Neural progenitor cell (in vitro differentiated cells): ENCODE results near the gene SRSF9. TPM values are rescaled to one million over a fixed set of nuclear protein-coding genes. Genes with fewer than 3 reads are reported as not detected.

Source experiments
- DNase-seq: peaks from one replicate; pipeline ENCODE4 v3.0.0-alpha.2; 2016; ENCODE audit warnings: low spot score
- H2AFZ ChIP-seq: fragments of 200-600 bp; sonication (generic); replicated peaks from 2 replicates; pipeline ENCODE4 v1.6.1; 2016; ENCODE audit warnings: antibody characterized with exemption
- H3F3A ChIP-seq: fragments of 200-600 bp; sonication (generic); 2 replicates; pipeline ENCODE4 v1.6.1; 2016; ENCODE audit warnings: antibody characterized with exemption, low read depth
- H3K27ac ChIP-seq: fragments of 200-600 bp; sonication (generic); 2 replicates; pipeline ENCODE4 v1.5.1; 2016; ENCODE audit warnings: mild to moderate bottlenecking
- H3K27me3 ChIP-seq: fragments of 200-600 bp; sonication (generic); 2 replicates; pipeline ENCODE4 v1.6.1; 2016; ENCODE audit warnings: mild to moderate bottlenecking, moderate library complexity
- H3K36me3 ChIP-seq: fragments of 200-600 bp; sonication (generic); 2 replicates; pipeline ENCODE4 v1.5.1; 2016
- H3K4me1 ChIP-seq: fragments of 200-600 bp; sonication (generic); 2 replicates; pipeline ENCODE4 v1.6.1; 2016; ENCODE audit warnings: mixed run types
- H3K4me2 ChIP-seq: fragments of 200-600 bp; sonication (generic); 2 replicates; pipeline ENCODE4 v1.6.1; 2016
- H3K4me3 ChIP-seq: fragments of 200-600 bp; sonication (generic); 2 replicates; pipeline ENCODE4 v1.5.1; 2016
- H3K79me2 ChIP-seq: fragments of 200-600 bp; sonication (generic); 2 replicates; pipeline ENCODE4 v1.6.1; 2016; ENCODE audit warnings: low read depth
- H3K9ac ChIP-seq: fragments of 200-600 bp; sonication (generic); 2 replicates; pipeline ENCODE4 v1.6.1; 2016
- H3K9me3 ChIP-seq: fragments of 200-600 bp; sonication (generic); 2 replicates; pipeline ENCODE4 v1.5.1; 2016; ENCODE audit warnings: low read depth
- H4K20me1 ChIP-seq: fragments of 200-600 bp; sonication (generic); 2 replicates; pipeline ENCODE4 v1.6.1; 2016; ENCODE audit warnings: low read depth
- H3K27ac Mint-ChIP-seq: 3 replicates; pipeline ENCODE4 v1.8.0; 2021; ENCODE audit warnings: mixed read lengths
- H3K27me3 Mint-ChIP-seq: 2 replicates; pipeline ENCODE4 v1.8.0; 2022; ENCODE audit warnings: low read depth, mild to moderate bottlenecking, inconsistent platforms, moderate library complexity, mixed read lengths; ENCODE audit not compliant: insufficient read depth
- H3K36me3 Mint-ChIP-seq: 3 replicates; pipeline ENCODE4 v1.8.0; 2021; ENCODE audit warnings: mixed read lengths
- H3K4me1 Mint-ChIP-seq: 3 replicates; pipeline ENCODE4 v1.8.0; 2021; ENCODE audit warnings: mixed read lengths
- H3K4me3 Mint-ChIP-seq: 3 replicates; pipeline ENCODE4 v1.8.0; 2021; ENCODE audit warnings: mild to moderate bottlenecking, moderate library complexity, mixed read lengths
- H3K9me3 Mint-ChIP-seq: 3 replicates; pipeline ENCODE4 v1.8.0; 2020; ENCODE audit warnings: mixed read lengths
- EZH2 ChIP-seq: fragments of 200-600 bp; sonication (generic); IDR thresholded peaks from 2 replicates; pipeline ENCODE4 v1.6.1; 2017; ENCODE audit warnings: antibody characterized with exemption, mild to moderate bottlenecking, moderate library complexity
- EZH2phosphoT487 ChIP-seq: fragments of 200-600 bp; sonication (generic); IDR thresholded peaks from 2 replicates; pipeline ENCODE4 v1.6.1; 2017; ENCODE audit warnings: antibody characterized with exemption
- total RNA-seq: library from RNA; depleted of rRNA; stranded (reverse); fragments of >200 nt; gene quantifications from 2 replicates; pipeline ENCODE4 v1.2.3, GENCODE V29; 2015; ENCODE audit warnings: low replicate concordance
- TF ChIP-seq, protein P1 (sequence below): fragments of 200-600 bp; sonication (generic); IDR thresholded peaks from 2 replicates; pipeline ENCODE4 v1.5.1; 2017; ENCODE audit warnings: antibody characterized with exemption, mild to moderate bottlenecking

Gene SRSF9
- total RNA-seq, 1 donor from 2014 or later: 273 TPM

DNA sequence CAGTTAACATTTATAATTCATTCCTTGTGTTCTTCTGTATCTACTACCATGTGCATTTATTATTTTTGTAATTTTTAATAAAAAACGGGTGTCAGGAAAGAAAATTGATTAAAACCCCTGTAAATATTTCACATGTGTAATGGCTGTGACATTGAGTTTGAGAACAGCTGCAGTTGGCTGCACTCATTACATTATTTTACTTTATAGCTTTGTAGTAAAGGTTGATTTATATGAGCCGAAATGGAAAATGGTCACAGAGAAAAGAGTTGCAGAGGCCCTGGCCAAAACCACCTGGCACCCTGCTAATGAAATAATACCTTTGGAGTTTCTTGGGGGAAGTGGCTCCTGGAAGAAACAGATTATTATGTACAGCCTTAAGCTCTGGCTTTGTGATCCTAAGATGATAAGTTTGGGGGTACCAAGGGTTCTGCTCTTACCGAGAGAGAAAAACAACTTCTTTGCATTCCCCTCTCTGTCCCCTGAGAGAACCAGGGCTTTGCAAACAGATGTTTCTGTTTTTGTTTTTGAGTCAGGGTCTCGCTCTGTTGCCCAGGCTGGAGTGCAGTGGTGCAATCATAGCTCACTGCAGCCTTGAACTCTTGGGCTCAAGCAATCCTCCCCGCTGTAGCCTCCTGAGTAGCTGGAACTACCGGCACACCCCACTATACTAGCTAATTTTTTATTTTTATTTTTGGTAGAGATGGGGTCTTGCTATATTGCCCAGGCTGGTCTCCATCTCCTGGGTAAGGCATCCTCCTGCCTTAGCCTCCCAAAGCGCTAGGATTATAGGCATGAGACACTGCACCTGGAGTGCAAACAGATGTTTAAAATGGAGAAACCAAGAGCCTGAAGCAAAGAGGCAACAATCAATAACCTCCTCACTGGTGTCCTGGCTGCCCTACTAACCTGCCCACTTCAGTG is 16.7 kb upstream of the SRSF9 start:
- H3K36me3 ChIP-seq: no peaks in the 10 kb centered on the region
- no peak overlapping the region for H3K4me2 ChIP-seq
- Mint-ChIP-seq H3K36me3 (peaks cover 15% of the 10 kb centered on the region), H3K9me3 (no peaks in the 10 kb centered on the region), H3K27me3 (peaks cover 7% of the 10 kb centered on the region), H3K27ac (no peak overlapping the region), H3K4me1 (peaks cover 8% of the 10 kb centered on the region), H3K4me3 (no peak overlapping the region)
- H3K9ac ChIP-seq: no peak overlapping the region
- H3F3A ChIP-seq: no peaks in the 10 kb centered on the region
- H3K27ac ChIP-seq: no peak overlapping the region
- H4K20me1 ChIP-seq: no peaks in the 10 kb centered on the region
- H3K4me1 ChIP-seq: no peaks in the 10 kb centered on the region
- no peak for TF ChIP-seq EZH2phosphoT487
- TF ChIP-seq, protein P1, sequence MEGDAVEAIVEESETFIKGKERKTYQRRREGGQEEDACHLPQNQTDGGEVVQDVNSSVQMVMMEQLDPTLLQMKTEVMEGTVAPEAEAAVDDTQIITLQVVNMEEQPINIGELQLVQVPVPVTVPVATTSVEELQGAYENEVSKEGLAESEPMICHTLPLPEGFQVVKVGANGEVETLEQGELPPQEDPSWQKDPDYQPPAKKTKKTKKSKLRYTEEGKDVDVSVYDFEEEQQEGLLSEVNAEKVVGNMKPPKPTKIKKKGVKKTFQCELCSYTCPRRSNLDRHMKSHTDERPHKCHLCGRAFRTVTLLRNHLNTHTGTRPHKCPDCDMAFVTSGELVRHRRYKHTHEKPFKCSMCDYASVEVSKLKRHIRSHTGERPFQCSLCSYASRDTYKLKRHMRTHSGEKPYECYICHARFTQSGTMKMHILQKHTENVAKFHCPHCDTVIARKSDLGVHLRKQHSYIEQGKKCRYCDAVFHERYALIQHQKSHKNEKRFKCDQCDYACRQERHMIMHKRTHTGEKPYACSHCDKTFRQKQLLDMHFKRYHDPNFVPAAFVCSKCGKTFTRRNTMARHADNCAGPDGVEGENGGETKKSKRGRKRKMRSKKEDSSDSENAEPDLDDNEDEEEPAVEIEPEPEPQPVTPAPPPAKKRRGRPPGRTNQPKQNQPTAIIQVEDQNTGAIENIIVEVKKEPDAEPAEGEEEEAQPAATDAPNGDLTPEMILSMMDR: no peak
- TF ChIP-seq EZH2: no peak
- H2AFZ ChIP-seq: no peak overlapping the region
- H3K9me3 ChIP-seq: no peaks in the 10 kb centered on the region
- no peaks in the 10 kb centered on the region for H3K27me3 ChIP-seq
- DNase-seq: no peak
- no peaks in the 10 kb centered on the region for H3K79me2 ChIP-seq
- H3K4me3 ChIP-seq: no peak overlapping the region

GRCh38 chr12:120483621-120484020 is 14.1 kb upstream of the SRSF9 start:
- H3K27ac ChIP-seq: no peak overlapping the region
- no peak overlapping the region for H3K9ac ChIP-seq
- DNase-seq: no peak
- no peaks in the 10 kb centered on the region for H3K9me3 ChIP-seq
- H2AFZ ChIP-seq: no peak overlapping the region
- H3K4me3 Mint-ChIP-seq: no peak overlapping the region
- TF ChIP-seq, protein P1: no peak
- TF ChIP-seq EZH2phosphoT487: no peak
- no peak for TF ChIP-seq EZH2
- no peak overlapping the region for H3K4me2 ChIP-seq
- H3K36me3 ChIP-seq: no peaks in the 10 kb centered on the region
- H4K20me1 ChIP-seq: no peaks in the 10 kb centered on the region
- peaks cover 7% of the 10 kb centered on the region for H3K27me3 Mint-ChIP-seq
- peak overlapping the region; percentile 3 for H3K27ac Mint-ChIP-seq
- H3K4me3 ChIP-seq: no peak overlapping the region
- H3K4me1 Mint-ChIP-seq: peaks cover 11% of the 10 kb centered on the region
- H3K4me1 ChIP-seq: no peaks in the 10 kb centered on the region
- H3K27me3 ChIP-seq: no peaks in the 10 kb centered on the region
- no peaks in the 10 kb centered on the region for H3K79me2 ChIP-seq
- H3F3A ChIP-seq: peaks cover 9% of the 10 kb centered on the region
- H3K36me3 Mint-ChIP-seq: peaks cover 3% of the 10 kb centered on the region
- H3K9me3 Mint-ChIP-seq: no peaks in the 10 kb centered on the region

DNA sequence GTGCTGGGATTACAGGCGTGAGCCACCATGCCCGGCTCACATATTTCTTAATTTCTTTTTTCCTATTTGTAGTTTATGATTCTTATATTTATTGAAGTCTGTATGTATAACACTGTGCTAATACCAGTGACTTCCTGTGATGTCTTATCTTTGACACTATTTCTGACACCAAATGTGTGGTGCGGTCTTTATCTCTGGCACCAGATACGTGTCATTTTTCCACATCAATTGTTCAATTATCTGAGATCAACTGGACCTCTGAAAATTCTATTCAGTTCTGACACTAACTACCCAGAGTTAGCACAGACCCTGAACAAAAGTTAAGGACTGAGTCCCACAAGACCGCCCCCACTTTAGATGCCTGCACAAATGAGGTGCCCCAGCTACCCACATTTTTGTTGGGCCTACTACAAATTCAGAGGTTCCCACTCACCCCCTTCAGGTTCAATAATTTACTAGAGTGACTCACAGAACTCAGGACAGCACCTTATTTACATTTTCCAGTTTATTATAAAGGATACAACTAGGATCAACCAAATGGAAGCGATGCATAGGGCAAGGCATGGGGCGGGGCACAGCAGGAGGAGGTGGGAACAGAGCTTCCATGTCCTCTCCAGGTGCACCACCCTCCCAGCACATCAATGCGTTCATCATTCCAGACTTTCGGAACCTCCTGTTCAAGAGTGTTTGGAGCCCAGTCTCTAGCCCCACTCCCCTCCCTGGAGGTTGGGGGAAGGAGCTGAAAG is 11.6 kb upstream of the SRSF9 start:
- Histone ChIP-seq H3K4me3 (no peak overlapping the region), H4K20me1 (no peaks in the 10 kb centered on the region), H3K27ac (no peak overlapping the region), H3K79me2 (no peaks in the 10 kb centered on the region), H3K9me3 (no peaks in the 10 kb centered on the region), H3K27me3 (no peaks in the 10 kb centered on the region), H3K4me1 (no peaks in the 10 kb centered on the region), H3K4me2 (no peak overlapping the region), H3K9ac (no peak overlapping the region), H3K36me3 (no peaks in the 10 kb centered on the region), H3F3A (peaks cover 9% of the 10 kb centered on the region), H2AFZ (no peak overlapping the region)
- Mint-ChIP-seq H3K27me3 (peaks cover 7% of the 10 kb centered on the region), H3K9me3 (no peaks in the 10 kb centered on the region), H3K27ac (no peak overlapping the region), H3K4me1 (peaks cover 5% of the 10 kb centered on the region), H3K36me3 (peaks cover 3% of the 10 kb centered on the region), H3K4me3 (no peak overlapping the region)
- no peak for DNase-seq
- TF ChIP-seq EZH2phosphoT487 (no peak), EZH2 (no peak)
- TF ChIP-seq, protein P1: no peak
